Hematopoietic multipotent progenitor cell (in vitro differentiated cells): ENCODE results near the gene PPFIA1. TPM values are rescaled to one million over a fixed set of nuclear protein-coding genes. Genes with fewer than 3 reads are reported as not detected.

Experiments used
- DNase-seq, 3 donors: peaks; one replicate each; pipeline ENCODE4 v3.0.0-alpha.2; 2011 to 2015; ENCODE audit warnings: low read depth in 2 of 3, low spot score in 2 of 3
- total RNA-seq: library from RNA; depleted of rRNA; stranded (reverse); fragments of >200 nt; gene quantifications from one replicate; pipeline ENCODE4 v1.2.3, GENCODE V29; 2012

The PPFIA1 gene
- total RNA-seq, 1 donor = 30.4 TPM

GRCh38 chr11:70351646-70352045 is 81.2 kb downstream of the PPFIA1 start:
- DNase-seq = no peak

- no peak for DNase-seq
These were observed 81.6 kb downstream of the PPFIA1 start for GRCh38 chr11:70352100-70352499.

GRCh38 chr11:70352601-70353000 is 82.1 kb downstream of the PPFIA1 start:
- no peak for DNase-seq

- no peak for DNase-seq
These were observed 82.8 kb downstream of the PPFIA1 start for GRCh38 chr11:70353329-70353728.

- no peak for DNase-seq
These were observed 83.5 kb downstream of the PPFIA1 start for GRCh38 chr11:70353900-70354568.

GRCh38 chr11:70354629-70355028 is 84.1 kb downstream of the PPFIA1 start:
- no peak for DNase-seq

- DNase-seq = peak in 2 of 3 donors; percentile 42 to 68
These were observed 88.3 kb downstream of the PPFIA1 start for GRCh38 chr11:70358753-70359152.

- DNase-seq = no peak
These were observed 89.1 kb downstream of the PPFIA1 start for GRCh38 chr11:70359451-70360205.

GRCh38 chr11:70360211-70360610 is 89.7 kb downstream of the PPFIA1 start:
- no peak for DNase-seq

- no peak for DNase-seq
These were observed 93.7 kb downstream of the PPFIA1 start for GRCh38 chr11:70364178-70364577.

GRCh38 chr11:70364745-70365543 is 94.5 kb downstream of the PPFIA1 start:
- peak in 2 of 3 donors; percentile 90 to 94 for DNase-seq

GRCh38 chr11:70365544-70365927 is 95.0 kb downstream of the PPFIA1 start:
- DNase-seq = no peak

GRCh38 chr11:70367071-70367470 is 96.6 kb downstream of the PPFIA1 start:
- DNase-seq = peak in 1 of 3 donors; percentile 41

GRCh38 chr11:70368961-70369360 is 98.5 kb downstream of the PPFIA1 start:
- DNase-seq = no peak

GRCh38 chr11:70371241-70371640 is 100.8 kb downstream of the PPFIA1 start:
- DNase-seq = no peak

GRCh38 chr11:70372076-70372475 is 101.6 kb downstream of the PPFIA1 start:
- no peak for DNase-seq

GRCh38 chr11:70376621-70377020 is 106.1 kb downstream of the PPFIA1 start:
- DNase-seq = no peak

- DNase-seq = no peak
These were observed 107.2 kb downstream of the PPFIA1 start for GRCh38 chr11:70377645-70378044.

GRCh38 chr11:70378506-70379134 is 108.1 kb downstream of the PPFIA1 start:
- no peak for DNase-seq

GRCh38 chr11:70381350-70381749 is 110.9 kb downstream of the PPFIA1 start:
- no peak for DNase-seq
